ENCODE data around the gene FNIP1. TPM values are rescaled to one million over a fixed set of nuclear protein-coding genes. Genes with fewer than 3 reads are reported as not detected.

FNIP1 gene
- total RNA-seq, 1 donor from 2014 or later, result 40.6 TPM

- TF ChIP-seq CTCF (IDR thresholded peaks at IDR 0.05), result no peak
Observed at GRCh38 chr5:131774652-131775367, 22.0 kb downstream of the FNIP1 start.

GRCh38 chr5:131773805-131774204 lies 23.0 kb downstream of the FNIP1 start:
- Mint-ChIP-seq H3K27ac (ENCODE audit: unreplicated experiment) (no peak overlapping the region), H3K9me3 (ENCODE audit: low read depth) (no peaks in the 10 kb centered on the region), H3K27me3 (ENCODE audit: low read depth) (no peaks in the 10 kb centered on the region), H3K4me1 (ENCODE audit: low read depth) (peaks cover 50% of the 10 kb centered on the region), H3K4me3 (ENCODE audit: unreplicated experiment) (no peak overlapping the region), H3K36me3 (ENCODE audit: low read depth) (no peaks in the 10 kb centered on the region)
- no peak for TF ChIP-seq CTCF (IDR thresholded peaks at IDR 0.05)
- DNase-seq (ENCODE audit: low spot score), result no peak

More at GRCh38 chr5:131774652-131775367, 22.0 kb downstream of the FNIP1 start:
- DNase-seq (ENCODE audit: low spot score), result no peak
- Mint-ChIP-seq H3K36me3 (ENCODE audit: low read depth) (no peaks in the 10 kb centered on the region), H3K9me3 (ENCODE audit: low read depth) (no peaks in the 10 kb centered on the region), H3K4me1 (ENCODE audit: low read depth) (peaks cover 40% of the 10 kb centered on the region), H3K4me3 (ENCODE audit: unreplicated experiment) (no peak overlapping the region), H3K27me3 (ENCODE audit: low read depth) (no peaks in the 10 kb centered on the region), H3K27ac (ENCODE audit: unreplicated experiment) (no peak overlapping the region)

GRCh38 chr5:131771692-131772091 lies 25.1 kb downstream of the FNIP1 start:
- Mint-ChIP-seq H3K4me3 (ENCODE audit: unreplicated experiment) (no peak overlapping the region), H3K4me1 (ENCODE audit: low read depth) (peaks cover 48% of the 10 kb centered on the region), H3K36me3 (ENCODE audit: low read depth) (no peaks in the 10 kb centered on the region), H3K27me3 (ENCODE audit: low read depth) (no peaks in the 10 kb centered on the region), H3K9me3 (ENCODE audit: low read depth) (no peaks in the 10 kb centered on the region), H3K27ac (ENCODE audit: unreplicated experiment) (no peak overlapping the region)
- DNase-seq (ENCODE audit: low spot score), result no peak
- no peak for TF ChIP-seq CTCF (IDR thresholded peaks at IDR 0.05)

- H3K9me3 Mint-ChIP-seq (ENCODE audit: low read depth), result no peaks in the 10 kb centered on the region
- H3K27me3 Mint-ChIP-seq (ENCODE audit: low read depth), result no peaks in the 10 kb centered on the region
- peaks cover 48% of the 10 kb centered on the region for H3K4me1 Mint-ChIP-seq (ENCODE audit: low read depth)
Observed at GRCh38 chr5:131769961-131770360, 26.9 kb downstream of the FNIP1 start.

GRCh38 chr5:131769336-131769735 lies 27.5 kb downstream of the FNIP1 start:
- Mint-ChIP-seq H3K27ac (ENCODE audit: unreplicated experiment) (peak overlapping the region; percentile 9), H3K27me3 (ENCODE audit: low read depth) (no peaks in the 10 kb centered on the region), H3K9me3 (ENCODE audit: low read depth) (no peaks in the 10 kb centered on the region), H3K4me1 (ENCODE audit: low read depth) (peaks cover 44% of the 10 kb centered on the region), H3K4me3 (ENCODE audit: unreplicated experiment) (no peak overlapping the region), H3K36me3 (ENCODE audit: low read depth) (no peaks in the 10 kb centered on the region)
- no peak for TF ChIP-seq CTCF (IDR thresholded peaks at IDR 0.05)
- no peak for DNase-seq (ENCODE audit: low spot score)

More at GRCh38 chr5:131769961-131770360, 26.9 kb downstream of the FNIP1 start:
- Mint-ChIP-seq H3K4me3 (ENCODE audit: unreplicated experiment) (no peak overlapping the region), H3K27ac (ENCODE audit: unreplicated experiment) (no peak overlapping the region), H3K36me3 (ENCODE audit: low read depth) (no peaks in the 10 kb centered on the region)
- no peak for DNase-seq (ENCODE audit: low spot score)
- TF ChIP-seq CTCF (IDR thresholded peaks at IDR 0.05), result no peak

All from chondrocyte (in vitro differentiated cells).